HT-29 (cell line): ENCODE data around the gene RBMS1. TPM values are rescaled to one million over a fixed set of nuclear protein-coding genes. Genes with fewer than 3 reads are reported as not detected.
A peak's percentile ranks its signal among the peaks of the same experiment; 100 is the strongest.

Experiments
- DNase-seq: peaks from one replicate; pipeline ENCODE4 v3.0.0-alpha.2; 2015; ENCODE audit warnings: low spot score
- total RNA-seq: library from RNA; depleted of rRNA; stranded (reverse); fragments of >200 nt; shearing (Covaris generic); gene quantifications from 2 replicates; pipeline ENCODE4 v1.2.3, GENCODE V29; 2014

RBMS1 gene
- total RNA-seq, 1 experiment from 2014 or later, result 11.1 TPM

- no peak for DNase-seq
Observed at GRCh38 chr2:160363961-160364360, 129.6 kb downstream of the RBMS1 start.

- DNase-seq, result no peak
Observed at GRCh38 chr2:160363055-160363454, 130.6 kb downstream of the RBMS1 start.

- DNase-seq, result no peak
Observed at GRCh38 chr2:160362541-160362940, 131.1 kb downstream of the RBMS1 start.

DNA sequence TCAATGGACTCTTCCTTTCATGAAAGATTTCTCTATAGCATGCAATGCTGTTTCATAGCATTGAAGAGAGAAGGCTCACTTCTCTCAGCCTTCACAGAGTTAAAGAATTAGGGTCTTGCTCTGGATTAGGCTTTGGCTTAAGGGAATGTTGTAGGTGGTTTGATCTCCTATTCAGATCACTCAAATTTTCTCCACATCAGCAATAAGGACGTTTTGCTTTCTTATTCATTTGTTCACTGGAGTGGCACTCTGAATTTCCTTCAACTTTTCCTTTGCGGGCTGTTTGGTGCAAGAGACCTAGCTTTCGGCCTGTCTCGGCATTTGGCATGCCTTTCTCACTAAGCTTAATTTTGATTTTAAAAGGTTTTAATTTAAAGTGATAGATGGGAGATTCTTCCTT is 131.6 kb downstream of the RBMS1 start:
- DNase-seq, result no peak

DNA sequence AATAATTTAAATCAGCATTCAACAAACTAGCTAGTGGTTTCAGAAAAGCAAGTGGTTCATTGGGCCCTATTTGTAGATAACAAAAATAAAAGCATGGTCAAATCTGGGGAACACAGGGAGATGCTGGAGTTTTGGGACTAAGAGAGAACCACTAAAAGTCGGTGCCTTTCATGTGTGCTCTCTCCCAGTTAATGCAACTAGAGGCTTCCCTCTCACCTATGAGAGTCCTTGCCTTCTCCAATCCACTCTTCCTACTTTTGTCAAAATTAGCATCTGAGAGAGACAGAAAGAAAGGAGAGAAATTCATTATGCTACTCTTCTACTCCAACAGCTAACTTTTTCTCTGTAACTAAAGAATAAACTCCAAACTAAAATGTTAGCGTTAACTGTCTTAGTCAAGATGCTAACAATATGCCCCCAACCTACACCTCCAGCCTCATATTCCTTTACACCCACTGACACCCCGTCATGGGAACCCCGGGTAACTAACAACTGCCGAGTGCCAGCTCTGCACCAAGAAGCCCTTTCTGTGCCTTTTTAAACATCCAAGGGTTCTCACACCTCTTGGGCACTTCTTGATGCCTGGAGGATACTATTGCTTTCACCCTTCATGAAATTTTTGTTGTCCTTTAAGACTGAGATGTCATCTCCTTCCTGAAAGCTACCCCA is 133.4 kb downstream of the RBMS1 start:
- DNase-seq, result no peak

- DNase-seq, result no peak
Observed at GRCh38 chr2:160358046-160358445, 135.6 kb downstream of the RBMS1 start.

DNA sequence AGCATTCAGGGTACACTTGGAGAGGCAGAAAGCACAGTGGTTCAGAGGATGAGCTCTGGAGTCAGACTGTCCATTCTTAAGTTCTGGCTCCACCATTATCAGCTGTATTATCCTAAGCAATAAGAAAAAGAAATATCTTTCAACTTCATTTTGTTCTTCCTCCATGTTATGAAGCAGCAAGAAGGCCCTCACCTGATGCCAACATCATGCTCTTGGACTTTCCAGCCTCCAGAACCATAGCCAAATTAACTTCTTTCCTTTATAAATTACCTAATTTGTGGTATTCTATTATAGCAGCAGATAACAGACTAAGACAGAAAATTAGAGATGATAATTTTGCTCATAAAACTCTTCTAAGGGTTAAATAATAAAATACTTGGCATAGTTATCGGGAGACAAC is 137.1 kb downstream of the RBMS1 start:
- DNase-seq, result no peak

- no peak for DNase-seq
Observed at GRCh38 chr2:160355080-160355479, 138.5 kb downstream of the RBMS1 start.

GRCh38 chr2:160354677-160355076 is 138.9 kb downstream of the RBMS1 start:
- no peak for DNase-seq

- DNase-seq, result no peak
Observed at GRCh38 chr2:160353813-160354212, 139.8 kb downstream of the RBMS1 start.

DNA sequence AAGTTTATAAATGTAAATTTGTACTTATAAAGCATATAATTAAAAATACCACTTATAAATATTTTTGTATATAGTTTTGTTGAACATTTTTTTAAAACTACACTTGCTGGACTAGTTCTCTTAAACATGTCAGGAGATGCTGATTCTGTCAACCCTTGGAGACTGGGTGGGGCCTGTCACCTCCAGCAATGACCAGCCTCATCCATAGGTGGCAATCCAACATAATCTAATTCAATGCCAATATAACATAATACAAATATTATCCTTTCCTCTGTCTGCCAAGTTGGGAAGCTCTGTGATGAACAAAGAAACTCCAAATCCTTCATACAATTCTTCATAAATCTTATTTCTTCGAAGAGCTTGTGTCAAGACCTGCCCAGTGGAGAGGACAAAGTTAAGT is 140.4 kb downstream of the RBMS1 start:
- peak; percentile 57 for DNase-seq

- DNase-seq, result no peak
Observed at GRCh38 chr2:160352500-160352899, 141.1 kb downstream of the RBMS1 start.

DNA sequence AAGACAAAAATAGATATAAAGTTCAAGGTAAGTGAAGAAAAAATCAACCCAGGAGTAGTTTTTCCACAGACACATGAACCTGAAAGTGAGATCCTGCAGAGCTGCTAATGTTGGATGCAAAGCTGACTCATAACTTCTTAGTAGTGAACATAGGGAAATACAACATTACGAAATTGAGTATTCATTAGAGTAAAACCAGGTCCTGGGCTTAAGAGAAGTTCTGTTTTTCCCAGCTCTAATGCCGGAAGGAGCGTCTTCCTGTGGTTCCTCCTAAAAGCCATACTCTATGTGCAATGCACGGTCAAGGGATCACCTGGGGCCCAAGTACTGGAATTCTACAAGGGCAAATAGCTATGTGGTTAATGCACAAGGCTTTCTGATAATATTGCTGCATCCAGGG is 141.7 kb downstream of the RBMS1 start:
- no peak for DNase-seq

DNA sequence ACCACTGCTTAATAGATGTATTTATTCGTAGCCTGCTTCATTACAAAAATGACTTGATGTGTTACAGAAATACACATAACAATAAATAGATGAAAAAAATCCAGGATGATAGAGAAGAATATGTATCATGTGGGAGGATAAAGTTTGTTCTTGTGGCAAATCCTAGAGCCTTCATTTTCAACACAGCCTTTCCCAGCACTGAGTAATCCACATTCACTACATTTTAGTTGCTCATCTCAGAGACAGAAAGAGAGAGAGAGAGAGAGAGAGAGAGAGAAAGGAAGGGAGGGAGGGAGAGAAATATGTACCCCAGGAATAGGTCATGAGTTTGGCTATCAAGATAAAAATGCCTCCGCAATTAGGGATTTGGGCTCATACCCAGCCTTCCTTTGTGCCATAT is 144.3 kb downstream of the RBMS1 start:
- no peak for DNase-seq

DNA sequence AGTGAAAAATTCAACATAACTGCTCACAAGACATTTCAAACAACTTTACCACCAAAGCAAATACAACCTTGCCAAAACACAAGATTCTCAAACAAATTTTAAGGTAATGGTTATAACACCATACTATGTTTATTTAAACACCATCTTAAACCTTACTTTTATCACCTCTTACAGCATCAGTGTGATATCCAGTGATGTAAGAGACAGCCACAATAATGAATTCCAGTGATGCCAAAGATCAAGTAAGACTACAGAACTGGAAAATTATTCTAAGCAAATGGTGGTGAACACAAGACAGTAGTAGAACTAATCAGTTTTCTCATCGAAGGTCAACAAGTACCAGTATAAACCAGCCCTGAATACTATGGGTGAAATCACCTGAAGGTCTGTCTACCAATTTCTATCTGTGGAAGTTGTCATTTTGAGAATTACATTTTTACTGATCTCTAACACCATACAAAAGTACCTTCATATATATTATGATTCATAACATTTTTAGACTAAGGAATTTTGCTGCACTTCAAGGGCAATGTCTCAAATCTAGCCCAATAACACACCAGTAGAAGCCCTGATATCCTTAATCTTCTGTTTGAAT is 146.2 kb downstream of the RBMS1 start:
- no peak for DNase-seq

DNA sequence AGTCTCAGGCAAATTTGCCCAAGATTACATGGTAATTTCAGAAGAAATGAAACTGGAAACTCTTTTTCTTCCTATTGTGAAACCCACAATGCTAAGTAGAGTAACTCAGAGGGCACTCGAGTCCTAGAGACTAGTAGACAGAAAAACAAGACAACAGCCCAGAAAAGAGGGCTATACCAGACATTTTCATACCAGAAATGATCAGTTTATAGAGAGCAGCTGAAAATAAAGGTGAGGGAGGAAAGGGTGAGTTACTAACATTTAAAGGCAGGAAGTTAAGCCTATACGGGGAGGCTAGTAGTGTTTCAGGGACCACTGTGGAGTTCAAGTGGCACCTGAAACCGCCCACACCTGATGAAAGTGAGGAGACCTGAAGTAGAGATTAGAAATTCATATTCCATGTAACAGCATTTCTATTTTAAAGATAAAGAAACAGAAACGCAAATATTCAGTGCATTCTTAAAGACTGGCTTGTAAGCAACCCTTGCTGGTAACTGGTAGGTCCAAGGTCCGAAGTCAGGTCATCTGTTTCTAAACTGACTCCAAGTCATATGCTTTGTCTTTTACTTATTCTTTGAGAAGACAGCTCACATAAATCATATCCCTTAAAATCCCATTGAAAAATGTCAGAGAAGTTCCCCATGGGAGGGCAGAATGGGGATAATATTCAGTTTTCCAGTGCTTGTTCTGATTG is 148.4 kb downstream of the RBMS1 start:
- no peak for DNase-seq

- DNase-seq, result no peak
Observed at GRCh38 chr2:160343404-160343803, 150.2 kb downstream of the RBMS1 start.

DNA sequence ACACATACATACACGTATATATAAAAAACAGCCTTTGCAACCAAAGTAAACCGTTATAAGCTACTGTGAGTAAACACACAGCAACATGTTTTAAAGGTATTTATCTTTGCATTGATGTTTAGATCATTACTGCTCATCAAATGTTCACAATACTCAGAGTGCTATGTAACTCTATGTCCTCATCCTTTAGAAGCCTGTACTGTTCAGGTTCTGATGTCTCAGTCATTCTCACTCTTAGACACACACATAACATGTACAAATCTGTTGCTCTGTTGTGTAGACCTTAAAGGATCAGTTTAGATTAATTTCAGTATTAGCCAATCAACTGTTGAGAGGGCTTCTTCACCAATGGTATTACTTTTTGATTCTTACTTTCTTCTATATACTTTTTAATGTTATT is 153.9 kb downstream of the RBMS1 start:
- no peak for DNase-seq

DNA sequence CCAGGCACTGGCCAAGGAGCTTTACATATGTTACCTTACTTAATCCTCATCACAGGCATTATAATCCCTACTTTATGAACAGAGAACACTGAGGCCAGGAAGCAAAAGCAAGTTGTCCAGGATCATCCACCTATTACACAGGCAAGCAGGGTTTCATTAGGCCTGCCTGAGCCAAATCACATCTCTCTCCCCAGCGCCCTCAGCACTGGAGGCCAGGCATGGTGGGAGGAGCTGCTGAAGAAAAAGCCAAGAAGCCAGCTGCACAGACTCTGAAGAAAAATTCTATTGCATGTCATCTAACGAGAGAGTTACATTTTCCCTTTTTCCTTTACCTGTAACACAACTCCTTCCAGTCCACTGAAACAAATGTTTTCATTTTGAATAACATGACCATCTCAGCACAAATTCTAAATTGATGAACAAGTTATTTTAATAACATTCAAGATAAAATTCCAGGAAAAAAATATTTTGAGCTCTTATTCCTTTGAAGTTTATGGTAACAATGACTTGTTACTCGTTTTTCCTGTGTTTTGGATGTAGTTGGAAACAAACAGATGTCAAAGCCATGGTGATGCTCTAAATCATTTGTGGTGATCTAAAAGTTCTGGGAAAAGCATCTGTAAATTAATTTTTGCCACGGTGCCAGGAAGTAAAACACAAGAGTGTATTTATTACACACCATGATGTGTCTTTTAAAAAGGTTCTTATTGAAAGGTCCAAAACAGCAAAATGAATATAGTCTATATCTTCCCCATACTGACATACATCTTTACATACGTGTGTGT is 154.5 kb downstream of the RBMS1 start:
- no peak for DNase-seq

- no peak for DNase-seq
Observed at GRCh38 chr2:160337728-160338127, 155.9 kb downstream of the RBMS1 start.

DNA sequence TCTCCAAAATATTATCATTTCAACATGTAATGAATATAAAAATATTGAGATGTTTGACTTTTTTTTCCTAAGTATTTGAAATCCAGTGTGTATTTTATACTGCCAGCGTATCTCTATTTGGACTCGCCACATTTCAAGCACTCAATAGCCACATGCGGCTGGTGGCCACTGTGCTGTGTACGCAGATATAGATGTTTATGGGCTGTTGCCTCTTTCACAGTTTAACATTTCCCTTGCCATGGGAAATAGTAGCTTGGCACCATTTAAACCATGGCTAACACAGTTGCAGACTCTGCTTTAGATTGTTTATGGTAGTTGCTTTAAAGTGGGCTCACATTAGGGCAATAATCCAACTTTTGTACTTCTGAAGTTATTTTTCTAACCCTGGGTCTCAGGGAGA is 157.0 kb downstream of the RBMS1 start:
- no peak for DNase-seq

DNA sequence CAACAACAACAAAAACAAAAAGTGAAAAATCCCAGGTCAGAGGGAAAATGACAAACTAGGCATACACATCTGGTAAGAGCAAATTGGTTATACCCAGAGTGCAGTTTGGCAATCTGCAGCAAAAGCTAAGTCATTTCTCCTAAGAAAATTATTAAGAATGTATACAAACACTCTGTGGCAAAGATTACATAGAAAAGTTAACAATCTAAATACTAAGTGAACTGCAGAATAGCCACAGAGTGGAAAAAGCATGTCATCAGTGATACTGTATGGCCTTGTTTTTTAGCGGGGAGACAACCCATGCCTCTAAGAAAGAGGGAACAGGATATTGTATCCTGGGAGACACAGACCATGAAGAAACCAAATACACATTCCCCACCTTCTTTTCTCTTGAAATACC is 157.5 kb downstream of the RBMS1 start:
- DNase-seq, result no peak
